ENCODE measurements around the gene PIK3R6.

PIK3R6 gene

DNA sequence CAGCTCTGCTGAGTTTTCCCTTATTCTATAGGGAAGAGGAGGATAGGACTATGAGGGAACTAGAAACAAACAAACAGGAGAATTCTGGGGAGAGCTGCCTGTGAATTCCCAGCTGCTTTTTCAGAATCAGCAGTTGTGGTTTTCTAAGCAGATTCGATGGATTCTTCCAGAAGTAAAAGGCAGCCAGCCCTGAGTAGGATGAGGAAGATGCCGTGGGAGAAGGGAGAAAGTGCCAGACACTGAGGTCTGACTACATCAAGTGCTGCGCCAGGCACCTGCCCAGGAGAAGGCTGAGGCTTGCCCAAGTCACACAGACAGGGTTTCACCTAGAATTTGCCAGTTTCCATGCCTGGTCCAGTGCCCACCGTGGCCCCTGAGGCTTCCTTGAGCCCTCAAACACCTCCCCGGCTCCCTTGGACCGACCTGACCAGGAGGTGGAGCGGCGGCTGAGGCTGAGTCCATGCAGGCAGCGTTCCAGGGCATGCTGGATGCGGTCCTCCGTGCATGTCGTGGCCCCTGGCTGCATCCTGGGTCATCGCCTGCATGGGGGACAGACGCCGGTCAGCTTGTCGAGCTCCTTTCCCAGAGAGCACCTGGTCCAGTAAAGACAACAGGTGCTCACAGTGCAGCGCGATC lies 43.6 kb upstream of the PIK3R6 start:
- no peak overlapping the region for H3K27ac ChIP-seq
- TF ChIP-seq, protein P1, sequence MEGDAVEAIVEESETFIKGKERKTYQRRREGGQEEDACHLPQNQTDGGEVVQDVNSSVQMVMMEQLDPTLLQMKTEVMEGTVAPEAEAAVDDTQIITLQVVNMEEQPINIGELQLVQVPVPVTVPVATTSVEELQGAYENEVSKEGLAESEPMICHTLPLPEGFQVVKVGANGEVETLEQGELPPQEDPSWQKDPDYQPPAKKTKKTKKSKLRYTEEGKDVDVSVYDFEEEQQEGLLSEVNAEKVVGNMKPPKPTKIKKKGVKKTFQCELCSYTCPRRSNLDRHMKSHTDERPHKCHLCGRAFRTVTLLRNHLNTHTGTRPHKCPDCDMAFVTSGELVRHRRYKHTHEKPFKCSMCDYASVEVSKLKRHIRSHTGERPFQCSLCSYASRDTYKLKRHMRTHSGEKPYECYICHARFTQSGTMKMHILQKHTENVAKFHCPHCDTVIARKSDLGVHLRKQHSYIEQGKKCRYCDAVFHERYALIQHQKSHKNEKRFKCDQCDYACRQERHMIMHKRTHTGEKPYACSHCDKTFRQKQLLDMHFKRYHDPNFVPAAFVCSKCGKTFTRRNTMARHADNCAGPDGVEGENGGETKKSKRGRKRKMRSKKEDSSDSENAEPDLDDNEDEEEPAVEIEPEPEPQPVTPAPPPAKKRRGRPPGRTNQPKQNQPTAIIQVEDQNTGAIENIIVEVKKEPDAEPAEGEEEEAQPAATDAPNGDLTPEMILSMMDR (conservative IDR thresholded peaks at IDR 0.05), result no peak

DNA sequence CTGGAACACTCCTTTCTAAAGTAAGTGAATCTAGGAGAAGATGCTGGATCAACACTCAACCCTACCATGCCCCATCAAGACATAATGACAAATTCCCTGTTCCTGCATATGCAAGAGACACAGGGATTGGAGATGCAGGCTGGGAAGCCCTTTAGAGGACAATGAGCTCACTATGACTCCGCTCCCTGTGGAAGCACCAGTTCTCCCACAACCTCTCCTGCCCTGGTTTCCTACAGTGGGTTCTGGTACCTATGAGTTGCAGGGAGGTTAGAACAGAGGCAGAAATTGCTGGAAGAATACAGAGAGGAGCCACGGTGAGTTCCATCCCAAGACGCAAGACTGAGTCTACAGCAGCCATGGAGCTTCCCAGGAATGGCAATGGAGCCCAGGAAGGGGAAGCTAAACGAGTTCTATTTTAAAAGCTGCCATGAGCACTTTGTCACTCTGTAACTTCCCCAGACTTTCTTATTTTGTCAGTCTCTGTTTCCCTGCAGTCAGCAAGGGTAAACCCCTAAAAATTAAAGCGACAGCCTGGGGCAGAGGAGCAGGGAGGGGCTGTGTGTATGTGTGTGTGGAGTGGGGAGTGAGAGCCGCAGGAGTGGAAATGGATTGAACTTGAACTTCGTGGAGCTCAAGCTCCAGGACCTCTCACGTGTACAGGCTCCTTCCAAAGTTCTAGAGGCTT lies 42.3 kb upstream of the PIK3R6 start:
- TF ChIP-seq, protein P1 (conservative IDR thresholded peaks at IDR 0.05), result no peak
- no peak overlapping the region for H3K27ac ChIP-seq

DNA sequence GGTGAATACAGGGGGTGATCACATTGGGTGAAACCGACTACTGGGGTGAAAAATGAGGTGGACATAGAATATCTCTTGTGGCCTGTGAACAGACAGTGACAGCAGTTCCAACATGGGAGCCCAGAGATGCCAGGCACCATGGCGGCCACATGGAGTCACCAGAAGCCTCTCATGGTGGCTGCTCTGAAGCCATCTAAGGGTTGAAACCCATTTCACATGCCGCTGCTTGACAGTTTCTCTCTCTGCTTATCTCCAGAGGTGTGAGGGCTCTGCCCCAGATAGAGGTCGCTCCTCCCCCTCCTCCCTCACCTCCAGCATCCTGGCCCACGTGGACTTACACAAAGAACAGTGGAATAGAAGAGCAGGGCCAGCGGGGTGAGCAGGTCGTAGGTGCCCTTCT lies 37.9 kb upstream of the PIK3R6 start:
- no peak overlapping the region for H3K27ac ChIP-seq
- TF ChIP-seq, protein P1 (conservative IDR thresholded peaks at IDR 0.05), result no peak

DNA sequence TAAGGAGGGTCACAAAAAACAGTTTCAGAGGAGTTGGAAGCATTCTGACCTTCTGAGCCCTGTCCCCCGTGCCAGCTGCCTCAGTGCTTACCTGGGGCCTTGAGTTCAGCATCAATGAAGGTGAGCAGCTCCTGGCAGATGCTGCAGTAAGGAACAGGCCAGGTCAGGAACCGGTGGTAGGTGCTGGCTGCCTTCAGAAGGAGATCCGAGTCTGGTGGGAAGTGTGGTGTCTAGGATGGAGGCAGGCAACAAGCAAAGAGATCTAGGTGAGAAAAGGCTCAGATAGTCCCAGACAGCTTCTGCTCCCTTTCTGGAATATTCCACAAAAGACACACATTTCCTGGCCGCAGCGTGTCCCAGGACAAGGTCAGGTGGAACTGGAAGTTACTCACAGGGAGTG lies 37.2 kb upstream of the PIK3R6 start:
- TF ChIP-seq, protein P1 (conservative IDR thresholded peaks at IDR 0.05), result no peak
- no peak overlapping the region for H3K27ac ChIP-seq

DNA sequence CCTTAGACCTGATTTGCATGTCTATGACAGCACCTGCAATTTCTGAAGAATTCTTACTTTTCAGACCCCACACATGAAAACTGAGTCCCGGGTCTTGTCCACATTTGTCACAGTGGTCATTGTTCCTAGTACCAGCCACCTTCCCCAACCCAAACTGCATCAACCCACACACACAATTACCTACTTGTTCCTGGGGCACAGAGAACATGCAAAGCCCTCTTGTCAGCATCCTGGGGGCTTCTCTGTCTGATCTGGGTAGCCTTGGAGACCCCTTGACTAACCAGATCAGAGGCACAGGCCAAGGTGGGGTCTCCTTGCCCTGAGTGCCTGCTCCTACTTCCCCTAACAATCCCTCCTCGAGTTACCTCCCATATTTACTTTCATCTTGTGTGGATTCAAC lies 36.7 kb upstream of the PIK3R6 start:
- TF ChIP-seq, protein P1 (conservative IDR thresholded peaks at IDR 0.05), result no peak
- no peak overlapping the region for H3K27ac ChIP-seq

DNA sequence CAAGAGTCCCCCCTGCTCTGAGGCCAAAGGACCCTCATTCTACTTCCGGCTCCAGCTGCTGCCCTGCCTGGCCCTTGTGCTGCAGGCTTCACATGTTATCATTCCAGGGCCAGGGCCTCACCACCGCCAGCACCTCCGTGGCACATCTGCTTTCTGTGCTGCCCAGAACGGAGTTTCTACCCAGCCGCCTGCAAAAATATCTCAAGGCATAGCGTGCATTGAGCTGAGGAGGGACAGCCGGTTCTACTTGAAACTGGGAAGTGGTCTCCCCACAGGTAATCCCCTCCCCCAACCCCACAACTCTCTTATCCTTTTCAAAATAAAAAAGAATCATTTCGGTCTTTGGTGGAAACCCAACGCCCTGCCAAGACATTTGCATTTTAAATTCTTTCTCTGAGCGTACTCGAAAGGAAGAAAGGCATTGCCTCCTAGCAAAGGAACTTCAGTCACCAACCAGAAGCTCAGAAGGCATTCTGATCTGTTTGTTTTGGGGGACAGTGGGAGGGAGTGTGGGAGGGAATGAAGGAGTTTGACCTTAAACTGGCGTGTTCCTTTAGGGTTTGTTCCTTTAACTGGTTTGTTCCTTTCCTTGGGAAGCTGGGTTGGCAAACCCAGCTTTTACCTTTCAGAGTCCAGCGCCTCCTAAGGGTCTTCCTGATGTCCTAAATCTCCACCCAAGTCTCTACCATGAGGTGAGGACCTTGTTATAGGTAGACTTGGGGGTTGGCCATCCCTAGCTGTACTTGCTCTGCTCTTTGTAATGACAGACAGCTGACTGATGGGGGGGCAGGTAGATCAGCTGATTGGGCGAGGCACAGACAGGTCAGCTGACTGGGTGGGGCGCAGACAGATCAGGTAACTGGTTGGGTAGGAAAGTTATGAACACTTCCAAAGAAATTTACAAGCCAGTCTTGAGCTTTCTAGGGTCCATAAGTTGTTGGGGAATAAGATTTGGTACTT lies 33.4 kb upstream of the PIK3R6 start:
- TF ChIP-seq, protein P1 (conservative IDR thresholded peaks at IDR 0.05), result no peak
- no peak overlapping the region for H3K27ac ChIP-seq

DNA sequence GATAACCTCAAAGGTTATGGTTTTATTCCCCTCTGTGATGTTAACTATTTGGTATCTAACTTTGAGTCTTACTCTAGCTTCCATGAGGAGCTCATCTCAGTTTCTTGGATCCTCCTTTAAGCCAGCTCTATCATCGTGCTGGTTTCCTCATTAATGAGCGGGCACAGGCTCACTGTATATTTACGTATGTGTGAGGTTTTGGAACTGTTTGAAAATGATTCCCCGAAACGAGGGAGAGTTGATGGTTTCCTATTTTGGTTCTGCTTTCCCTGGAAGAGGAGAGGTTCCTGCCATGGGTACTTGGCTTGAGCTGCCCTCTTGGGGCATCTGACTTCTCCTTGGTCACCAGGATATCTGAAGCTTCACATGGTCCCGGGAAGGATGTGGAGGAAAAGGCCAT lies 32.7 kb upstream of the PIK3R6 start:
- TF ChIP-seq, protein P1 (conservative IDR thresholded peaks at IDR 0.05), result no peak
- H3K27ac ChIP-seq, result no peak overlapping the region
